LNCAP (cell line): ENCODE measurements around the gene RNF224.

Source experiments
- CTCF ChIP-seq: fragments of 450-650 bp; IDR thresholded peaks from 2 replicates; pipeline ENCODE4 v1.5.1; 2017; ENCODE audit warnings: mild to moderate bottlenecking

The RNF224 gene

GRCh38 chr9:137251490-137252268, 24.4 kb downstream of the RNF224 start:
- no peak for TF ChIP-seq CTCF

- no peak for TF ChIP-seq CTCF
These were observed 25.5 kb downstream of the RNF224 start for GRCh38 chr9:137252555-137253506.

GRCh38 chr9:137253717-137254623, 26.7 kb downstream of the RNF224 start:
- TF ChIP-seq CTCF = no peak

- TF ChIP-seq CTCF = no peak
These were observed 27.5 kb downstream of the RNF224 start, which contains the start of gene NELFB for GRCh38 chr9:137254624-137255447. NELFB (plus strand) TSS chr9:137255327.

- no peak for TF ChIP-seq CTCF
These were observed 28.3 kb downstream of the RNF224 start for GRCh38 chr9:137255448-137256114.

GRCh38 chr9:137256362-137256761, 29.1 kb downstream of the RNF224 start:
- TF ChIP-seq CTCF = no peak
